HepG2 (cell line): Measurements from ENCODE around the gene NOTO. TPM values are rescaled to one million over a fixed set of nuclear protein-coding genes. Genes with fewer than 3 reads are reported as not detected.

Source experiments
- CTCF ChIP-seq: sonication (generic); formaldehyde crosslinking; IDR thresholded peaks from 2 replicates; pipeline ENCODE4 v1.5.0; 2020; ENCODE audit warnings: mild to moderate bottlenecking, missing genetic modification reagents, moderate library complexity
- IKZF5 ChIP-seq: IDR thresholded peaks from 2 replicates; pipeline ENCODE4 v1.6.1; 2018; ENCODE audit warnings: missing genetic modification reagents, mild to moderate bottlenecking, missing compliant biosample characterization
- KDM4B ChIP-seq: sonication (generic); formaldehyde crosslinking; IDR thresholded peaks from 2 replicates; pipeline ENCODE4 v1.4.0; 2020; ENCODE audit warnings: missing genetic modification reagents
- MLX ChIP-seq: IDR thresholded peaks from 2 replicates; pipeline ENCODE4 v1.6.1; 2016
- NFYC ChIP-seq: IDR thresholded peaks from 2 replicates; pipeline ENCODE4 v1.6.1; 2016; ENCODE audit warnings: missing genetic modification reagents, missing compliant biosample characterization
- PITX1 ChIP-seq: sonication (generic); formaldehyde crosslinking; IDR thresholded peaks from 2 replicates; pipeline ENCODE4 v1.5.1; 2020; ENCODE audit warnings: mild to moderate bottlenecking, missing genetic modification reagents
- SMC3 ChIP-seq: IDR thresholded peaks from 2 replicates; pipeline ENCODE4 v1.6.1; 2011; ENCODE audit warnings: low read length, improper control_type of control experiment
- SP4 ChIP-seq: sonication (generic); formaldehyde crosslinking; IDR thresholded peaks from 2 replicates; pipeline ENCODE4 v1.8.1; 2023; ENCODE audit warnings: mild to moderate bottlenecking, missing genetic modification reagents
- STAG1 ChIP-seq: sonication (generic); formaldehyde crosslinking; IDR thresholded peaks from 2 replicates; pipeline ENCODE4 v1.4.0; 2020; ENCODE audit warnings: missing genetic modification reagents
- USF2 ChIP-seq, 2 experiments: sonication (generic) in 1 of 2; formaldehyde crosslinking in 1 of 2; IDR thresholded peaks; 2 replicates each; pipeline versions ENCODE4 v1.5.1 to v1.6.1; 2011 to 2020; ENCODE audit warnings: borderline replicate concordance in 1 of 2, low read depth in 1 of 2, low read length in 1 of 2, mild to moderate bottlenecking in 1 of 2, missing genetic modification reagents in 1 of 2, moderate library complexity in 1 of 2
- ZNF331 ChIP-seq: sonication (generic); formaldehyde crosslinking; IDR thresholded peaks from 2 replicates; pipeline ENCODE4 v1.4.0; 2020; ENCODE audit warnings: missing genetic modification reagents
- ZNF350 ChIP-seq: sonication (generic); formaldehyde crosslinking; IDR thresholded peaks from 2 replicates; pipeline ENCODE4 v1.4.0; 2020; ENCODE audit warnings: mild to moderate bottlenecking, low read depth, missing genetic modification reagents, borderline replicate concordance
- ZNF619 ChIP-seq: sonication (generic); formaldehyde crosslinking; IDR thresholded peaks from 2 replicates; pipeline ENCODE4 v1.4.0; 2020; ENCODE audit warnings: mild to moderate bottlenecking, missing genetic modification reagents
- ZNF816 ChIP-seq: sonication (generic); formaldehyde crosslinking; IDR thresholded peaks from 2 replicates; pipeline ENCODE4 v1.8.0; 2022; ENCODE audit warnings: missing genetic modification reagents, mild to moderate bottlenecking, borderline replicate concordance
- polyA plus RNA-seq, 8 experiments: library from polyadenylated mRNA; depleted of rRNA in 3 of 8; stranded (reverse) in 7 of 8; unstranded in 1 of 8; fragments of >200 nt; fragmentation: Illumina TruSeq in 4 of 8; extraction: Trizol in 4 of 8; gene quantifications; 2 replicates each; pipeline versions ENCODE4 v1.2.1 to v1.2.3, GENCODE V29; 2011 to 2016; ENCODE audit warnings: low read depth in 4 of 8, missing spikeins in 1 of 8, mixed read lengths in 1 of 8; ENCODE audit not compliant: insufficient read depth in 1 of 8
- total RNA-seq, 5 experiments: library from RNA; depleted of rRNA; stranded (reverse); fragments of >200 nt; fragmentation: Illumina TruSeq; extraction: Trizol; gene quantifications; 2 replicates each; pipeline ENCODE4 v1.2.3, GENCODE V29; 2016; ENCODE audit warnings: low read depth in 1 of 5
- TF ChIP-seq, protein P1 (sequence below): sonication (generic); formaldehyde crosslinking; IDR thresholded peaks from 2 replicates; pipeline ENCODE4 v1.5.1; 2020; ENCODE audit warnings: mild to moderate bottlenecking, missing genetic modification reagents, moderate library complexity
- TF ChIP-seq, protein P2 (sequence below): sonication (generic); formaldehyde crosslinking; IDR thresholded peaks from 2 replicates; pipeline ENCODE4 v1.9.0; 2021; ENCODE audit warnings: missing genetic modification reagents, borderline replicate concordance

The NOTO gene
- total and polyA plus RNA-seq, 2 of the 13 experiments (the other 11 are each of a cell fraction or from before 2014, with no cell fraction given), result not detected

DNA sequence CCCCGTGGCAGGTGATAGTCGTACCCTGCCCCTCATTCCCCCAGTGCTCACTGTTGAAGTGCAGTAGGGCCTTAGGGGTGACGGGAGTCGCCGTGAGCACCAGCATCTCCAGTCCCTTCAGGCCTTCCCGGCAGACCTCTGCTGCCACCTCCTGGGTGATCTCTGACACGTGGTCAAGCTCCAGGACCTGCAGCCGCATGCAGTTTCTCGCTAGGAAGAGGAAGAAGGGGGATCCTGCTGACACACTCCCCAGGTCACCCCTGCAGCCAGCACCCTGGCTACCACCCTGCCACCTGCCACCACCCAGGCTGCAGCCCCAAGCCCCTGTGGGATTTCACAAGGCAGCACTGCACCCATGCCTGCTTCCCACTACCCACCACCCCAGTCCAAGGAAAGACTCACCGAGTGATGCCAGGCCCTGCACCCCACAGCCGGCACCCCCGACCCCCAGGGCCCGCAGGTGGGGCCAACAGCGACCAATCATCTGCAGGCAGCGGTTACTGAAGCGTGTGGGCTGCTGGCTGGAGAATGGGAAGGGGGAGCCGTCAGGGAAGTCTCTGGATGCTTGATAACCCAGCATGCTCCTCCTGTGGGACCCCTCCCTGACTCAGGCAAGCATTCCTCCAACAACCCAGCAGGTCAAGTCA, 58.1 kb downstream of the NOTO start (continued):
- TF ChIP-seq, protein P1, sequence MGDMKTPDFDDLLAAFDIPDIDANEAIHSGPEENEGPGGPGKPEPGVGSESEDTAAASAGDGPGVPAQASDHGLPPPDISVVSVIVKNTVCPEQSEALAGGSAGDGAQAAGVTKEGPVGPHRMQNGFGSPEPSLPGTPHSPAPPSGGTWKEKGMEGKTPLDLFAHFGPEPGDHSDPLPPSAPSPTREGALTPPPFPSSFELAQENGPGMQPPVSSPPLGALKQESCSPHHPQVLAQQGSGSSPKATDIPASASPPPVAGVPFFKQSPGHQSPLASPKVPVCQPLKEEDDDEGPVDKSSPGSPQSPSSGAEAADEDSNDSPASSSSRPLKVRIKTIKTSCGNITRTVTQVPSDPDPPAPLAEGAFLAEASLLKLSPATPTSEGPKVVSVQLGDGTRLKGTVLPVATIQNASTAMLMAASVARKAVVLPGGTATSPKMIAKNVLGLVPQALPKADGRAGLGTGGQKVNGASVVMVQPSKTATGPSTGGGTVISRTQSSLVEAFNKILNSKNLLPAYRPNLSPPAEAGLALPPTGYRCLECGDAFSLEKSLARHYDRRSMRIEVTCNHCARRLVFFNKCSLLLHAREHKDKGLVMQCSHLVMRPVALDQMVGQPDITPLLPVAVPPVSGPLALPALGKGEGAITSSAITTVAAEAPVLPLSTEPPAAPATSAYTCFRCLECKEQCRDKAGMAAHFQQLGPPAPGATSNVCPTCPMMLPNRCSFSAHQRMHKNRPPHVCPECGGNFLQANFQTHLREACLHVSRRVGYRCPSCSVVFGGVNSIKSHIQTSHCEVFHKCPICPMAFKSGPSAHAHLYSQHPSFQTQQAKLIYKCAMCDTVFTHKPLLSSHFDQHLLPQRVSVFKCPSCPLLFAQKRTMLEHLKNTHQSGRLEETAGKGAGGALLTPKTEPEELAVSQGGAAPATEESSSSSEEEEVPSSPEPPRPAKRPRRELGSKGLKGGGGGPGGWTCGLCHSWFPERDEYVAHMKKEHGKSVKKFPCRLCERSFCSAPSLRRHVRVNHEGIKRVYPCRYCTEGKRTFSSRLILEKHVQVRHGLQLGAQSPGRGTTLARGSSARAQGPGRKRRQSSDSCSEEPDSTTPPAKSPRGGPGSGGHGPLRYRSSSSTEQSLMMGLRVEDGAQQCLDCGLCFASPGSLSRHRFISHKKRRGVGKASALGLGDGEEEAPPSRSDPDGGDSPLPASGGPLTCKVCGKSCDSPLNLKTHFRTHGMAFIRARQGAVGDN (CRISPR knock-in tag), result peak; percentile 87
- TF ChIP-seq, protein P2, sequence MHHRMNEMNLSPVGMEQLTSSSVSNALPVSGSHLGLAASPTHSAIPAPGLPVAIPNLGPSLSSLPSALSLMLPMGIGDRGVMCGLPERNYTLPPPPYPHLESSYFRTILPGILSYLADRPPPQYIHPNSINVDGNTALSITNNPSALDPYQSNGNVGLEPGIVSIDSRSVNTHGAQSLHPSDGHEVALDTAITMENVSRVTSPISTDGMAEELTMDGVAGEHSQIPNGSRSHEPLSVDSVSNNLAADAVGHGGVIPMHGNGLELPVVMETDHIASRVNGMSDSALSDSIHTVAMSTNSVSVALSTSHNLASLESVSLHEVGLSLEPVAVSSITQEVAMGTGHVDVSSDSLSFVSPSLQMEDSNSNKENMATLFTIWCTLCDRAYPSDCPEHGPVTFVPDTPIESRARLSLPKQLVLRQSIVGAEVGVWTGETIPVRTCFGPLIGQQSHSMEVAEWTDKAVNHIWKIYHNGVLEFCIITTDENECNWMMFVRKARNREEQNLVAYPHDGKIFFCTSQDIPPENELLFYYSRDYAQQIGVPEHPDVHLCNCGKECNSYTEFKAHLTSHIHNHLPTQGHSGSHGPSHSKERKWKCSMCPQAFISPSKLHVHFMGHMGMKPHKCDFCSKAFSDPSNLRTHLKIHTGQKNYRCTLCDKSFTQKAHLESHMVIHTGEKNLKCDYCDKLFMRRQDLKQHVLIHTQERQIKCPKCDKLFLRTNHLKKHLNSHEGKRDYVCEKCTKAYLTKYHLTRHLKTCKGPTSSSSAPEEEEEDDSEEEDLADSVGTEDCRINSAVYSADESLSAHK (CRISPR knock-in tag), result no peak
- 0 out of 2 replicates have a peak, but pooled peaks have one; percentile 14 for TF ChIP-seq USF2 (IDR thresholded peaks at IDR 0.05; ENCODE audit: low read depth, low read length)
- no peak for TF ChIP-seq USF2 (CRISPR knock-in tag; IDR thresholded peaks at IDR 0.05; ENCODE audit: borderline replicate concordance)
- TF ChIP-seq ZNF331 (CRISPR knock-in tag), result peak; percentile 35; the same call in 1 of the 2 replicates
- peak; percentile 51 for TF ChIP-seq SMC3
- TF ChIP-seq NFYC, result no peak
- TF ChIP-seq ZNF619 (CRISPR knock-in tag), result no peak
- TF ChIP-seq STAG1 (CRISPR knock-in tag), result peak; percentile 86
- no peak for TF ChIP-seq KDM4B (CRISPR knock-in tag)
- TF ChIP-seq ZNF350, result 0 out of 2 replicates have a peak, but pooled peaks have one; percentile 35
- no peak for TF ChIP-seq ZNF816 (CRISPR knock-in tag)
- no peak for TF ChIP-seq SP4 (CRISPR knock-in tag)
- 0 out of 2 replicates have a peak, but pooled peaks have one; percentile 24 for TF ChIP-seq MLX (CRISPR knock-in tag)
- TF ChIP-seq PITX1, result no peak
- peak; percentile 96 for TF ChIP-seq CTCF (CRISPR knock-in tag)
- TF ChIP-seq IKZF5 (CRISPR knock-in tag), result 0 out of 2 replicates have a peak, but pooled peaks have one; percentile 25
